Trophoblast cell (in vitro differentiated cells and primary cell): ENCODE measurements around the gene N4BP2.

Experiments
- DNase-seq, 2 donors: peaks; one replicate each; pipeline ENCODE4 v3.0.0-alpha.2; 2016
- H2AFZ ChIP-seq: 2 replicates; pipeline ENCODE4 v1.6.1; 2013; ENCODE audit warnings: low read length, moderate library complexity, mild to moderate bottlenecking; ENCODE audit not compliant: insufficient read depth, poor library complexity
- H2AK5ac ChIP-seq: 2 replicates; pipeline ENCODE4 v1.6.1; 2013; ENCODE audit warnings: mild to moderate bottlenecking, low read length
- H2BK120ac ChIP-seq: 2 replicates; pipeline ENCODE4 v1.6.1; 2013; ENCODE audit warnings: low read length, mild to moderate bottlenecking, moderate library complexity; ENCODE audit not compliant: insufficient read depth, poor library complexity
- H2BK12ac ChIP-seq: 2 replicates; pipeline ENCODE4 v1.6.1; 2013; ENCODE audit warnings: mild to moderate bottlenecking, low read length, moderate library complexity
- H2BK5ac ChIP-seq: 2 replicates; pipeline ENCODE4 v1.6.1; 2013; ENCODE audit warnings: low read length, low read depth, moderate library complexity, mild to moderate bottlenecking; ENCODE audit not compliant: poor library complexity
- H3K14ac ChIP-seq: 2 replicates; pipeline ENCODE4 v1.6.1; 2013; ENCODE audit warnings: mild to moderate bottlenecking, low read length
- H3K18ac ChIP-seq: 2 replicates; pipeline ENCODE4 v1.6.1; 2013; ENCODE audit warnings: mild to moderate bottlenecking, low read length
- H3K23ac ChIP-seq: 2 replicates; pipeline ENCODE4 v1.6.1; 2013; ENCODE audit warnings: low read length
- H3K27ac ChIP-seq: 2 replicates; pipeline ENCODE4 v1.5.1; 2013; ENCODE audit warnings: low read depth, mild to moderate bottlenecking, inconsistent platforms, low read length, moderate library complexity
- H3K27me3 ChIP-seq: 2 replicates; pipeline ENCODE4 v1.6.1; 2013; ENCODE audit warnings: inconsistent platforms, mild to moderate bottlenecking, low read length, moderate library complexity; ENCODE audit not compliant: insufficient read depth
- H3K36me3 ChIP-seq, 2 experiments: 1 replicate in 1 of 2; 2 replicates in 1 of 2; pipeline ENCODE4 v1.6.1; 2013; ENCODE audit warnings: low read length in 2 of 2, mild to moderate bottlenecking in 2 of 2, moderate library complexity in 1 of 2; ENCODE audit not compliant: insufficient read depth in 2 of 2, control insufficient read depth in 1 of 2
- H3K4ac ChIP-seq: 2 replicates; pipeline ENCODE4 v1.6.1; 2013; ENCODE audit warnings: low read depth, mild to moderate bottlenecking, low read length, moderate library complexity
- H3K4me1 ChIP-seq, 2 experiments: 1 replicate in 1 of 2; 2 replicates in 1 of 2; pipeline ENCODE4 v1.6.1; 2013; ENCODE audit warnings: low read length in 2 of 2, mild to moderate bottlenecking in 2 of 2, moderate library complexity in 1 of 2; ENCODE audit not compliant: insufficient read depth in 2 of 2, control insufficient read depth in 1 of 2
- H3K4me2 ChIP-seq: 2 replicates; pipeline ENCODE4 v1.6.1; 2013; ENCODE audit warnings: inconsistent platforms, mild to moderate bottlenecking, low read length, moderate library complexity
- H3K4me3 ChIP-seq: 2 replicates; pipeline ENCODE4 v1.5.1; 2013; ENCODE audit warnings: mild to moderate bottlenecking, low read depth, low read length, inconsistent platforms
- H3K79me1 ChIP-seq: one replicate; pipeline ENCODE4 v1.6.1; 2013; ENCODE audit warnings: low read length
- H3K79me2 ChIP-seq: 2 replicates; pipeline ENCODE4 v1.6.1; 2013; ENCODE audit warnings: low read length, mild to moderate bottlenecking; ENCODE audit not compliant: control insufficient read depth, insufficient read depth, poor library complexity
- H3K9ac ChIP-seq: 2 replicates; pipeline ENCODE4 v1.6.1; 2013; ENCODE audit warnings: mild to moderate bottlenecking, low read length
- H3K9me3 ChIP-seq: 2 replicates; pipeline ENCODE4 v1.6.1; 2013; ENCODE audit warnings: low read depth, mild to moderate bottlenecking, control low read depth, inconsistent platforms, low read length; ENCODE audit not compliant: insufficient read depth
- H4K12ac ChIP-seq: 2 replicates; pipeline ENCODE4 v1.6.1; 2013; ENCODE audit warnings: low read depth, mild to moderate bottlenecking, low read length, moderate library complexity
- H4K8ac ChIP-seq: 2 replicates; pipeline ENCODE4 v1.6.1; 2013; ENCODE audit warnings: low read depth, mild to moderate bottlenecking, low read length, moderate library complexity
- H4K91ac ChIP-seq: one replicate; pipeline ENCODE4 v1.6.1; 2013; ENCODE audit warnings: low read depth, mild to moderate bottlenecking, low read length, moderate library complexity
- WGBS: extraction: QIAGEN DNeasy Blood & Tissue Kit; methylation state at CpG from one replicate; pipeline ENCODE4 v1.1.7; 2013; ENCODE audit warnings: missing lambda C conversion rate; ENCODE audit not compliant: insufficient read length, insufficient coverage; ENCODE audit errors: extremely low coverage; 5-methylcytosine and 5-hydroxymethylcytosine counted together

The N4BP2 gene

GRCh38 chr4:40055511-40055862, 1.2 kb upstream of the N4BP2 start:
- H3K18ac ChIP-seq = peak overlapping the region; percentile 100

GRCh38 chr4:40055863-40056715, 561 bp upstream of the N4BP2 start:
- WGBS = no CpG with 5 or more reads among the region's 86 CpGs
- Histone ChIP-seq H3K9me3 (no peaks in the 10 kb centered on the region), H4K91ac (peak overlapping the region; percentile 100)

More at GRCh38 chr4:40055511-40055862, 1.2 kb upstream of the N4BP2 start:
- Histone ChIP-seq H2BK12ac (no peak overlapping the region), H2AFZ (peak overlapping the region; percentile 88), H3K36me3 (peaks cover 2 to 5% of the 10 kb centered on the region in 2 experiments), H3K79me1 (peaks cover 21% of the 10 kb centered on the region), H2BK5ac (peak overlapping the region; percentile 98), H3K4me2 (peak overlapping the region; percentile 64), H3K9ac (peak overlapping the region; percentile 80), H4K91ac (peak overlapping the region; percentile 100), H3K4me3 (peak overlapping the region; percentile 95), H3K27ac (peak overlapping the region; percentile 99), H4K12ac (peak overlapping the region; percentile 97), H3K9me3 (no peaks in the 10 kb centered on the region), H3K4me1 (peaks cover 0 to 4% of the 10 kb centered on the region in 2 experiments), H3K23ac (no peak overlapping the region), H2BK120ac (peak overlapping the region; percentile 99), H2AK5ac (no peak overlapping the region), H3K4ac (peak overlapping the region; percentile 96), H4K8ac (peak overlapping the region; percentile 96), H3K79me2 (peaks cover 16% of the 10 kb centered on the region), H3K14ac (peak overlapping the region; percentile 97), H3K27me3 (no peaks in the 10 kb centered on the region)
- no CpG with 5 or more reads among the region's 5 CpGs for WGBS
- peak; percentile 1 to 36 for DNase-seq

GRCh38 chr4:40057586-40058091, 989 bp downstream of the N4BP2 start:
- peak overlapping the region; percentile 96 for H3K9ac ChIP-seq
- peak overlapping the region; percentile 95 for H2AFZ ChIP-seq
- H2BK12ac ChIP-seq = no peak overlapping the region
- WGBS = no CpG with 5 or more reads among the region's 13 CpGs
- no peak overlapping the region for H2AK5ac ChIP-seq
- H3K9me3 ChIP-seq = no peaks in the 10 kb centered on the region
- DNase-seq = peak; percentile 96 to 98
- H3K4ac ChIP-seq = peak overlapping the region; percentile 95
- H3K79me1 ChIP-seq = peaks cover 21% of the 10 kb centered on the region
- H3K27ac ChIP-seq = peak overlapping the region; percentile 99
- H3K23ac ChIP-seq = no peak overlapping the region
- H3K4me3 ChIP-seq = peak overlapping the region; percentile 95
- peak overlapping the region; percentile 99 for H2BK120ac ChIP-seq
- peak overlapping the region; percentile 99 for H4K8ac ChIP-seq
- H3K14ac ChIP-seq = peak overlapping the region; percentile 100
- H4K91ac ChIP-seq = peak overlapping the region; percentile 100
- H4K12ac ChIP-seq = peak overlapping the region; percentile 96
- peaks cover 4 to 9% of the 10 kb centered on the region in 2 experiments for H3K36me3 ChIP-seq
- H3K4me1 ChIP-seq = peaks cover 0 to 4% of the 10 kb centered on the region in 2 experiments
- peak overlapping the region; percentile 99 for H3K18ac ChIP-seq
- no peaks in the 10 kb centered on the region for H3K27me3 ChIP-seq
- peak overlapping the region; percentile 88 for H3K4me2 ChIP-seq
- H2BK5ac ChIP-seq = peak overlapping the region; percentile 95
- peaks cover 16% of the 10 kb centered on the region for H3K79me2 ChIP-seq

More at GRCh38 chr4:40055863-40056715, 561 bp upstream of the N4BP2 start:
- Histone ChIP-seq H3K23ac (no peak overlapping the region), H4K8ac (peak overlapping the region; percentile 96), H3K18ac (peak overlapping the region; percentile 100), H2BK12ac (peak overlapping the region; percentile 15), H2BK120ac (peak overlapping the region; percentile 99), H3K36me3 (peaks cover 2 to 5% of the 10 kb centered on the region in 2 experiments), H3K79me1 (peaks cover 21% of the 10 kb centered on the region), H3K14ac (peak overlapping the region; percentile 97), H3K27ac (peak overlapping the region; percentile 99), H3K4ac (peak overlapping the region; percentile 96), H2AFZ (peak overlapping the region; percentile 88), H3K79me2 (peaks cover 16% of the 10 kb centered on the region), H2BK5ac (peak overlapping the region; percentile 98), H3K27me3 (no peaks in the 10 kb centered on the region), H3K9ac (peak overlapping the region; percentile 80), H3K4me1 (peaks cover 0 to 4% of the 10 kb centered on the region in 2 experiments), H4K12ac (peak overlapping the region; percentile 97), H3K4me3 (peak overlapping the region; percentile 95), H2AK5ac (peak overlapping the region; percentile 92), H3K4me2 (peak overlapping the region; percentile 64)
- DNase-seq = peak; percentile 55 to 75

DNA sequence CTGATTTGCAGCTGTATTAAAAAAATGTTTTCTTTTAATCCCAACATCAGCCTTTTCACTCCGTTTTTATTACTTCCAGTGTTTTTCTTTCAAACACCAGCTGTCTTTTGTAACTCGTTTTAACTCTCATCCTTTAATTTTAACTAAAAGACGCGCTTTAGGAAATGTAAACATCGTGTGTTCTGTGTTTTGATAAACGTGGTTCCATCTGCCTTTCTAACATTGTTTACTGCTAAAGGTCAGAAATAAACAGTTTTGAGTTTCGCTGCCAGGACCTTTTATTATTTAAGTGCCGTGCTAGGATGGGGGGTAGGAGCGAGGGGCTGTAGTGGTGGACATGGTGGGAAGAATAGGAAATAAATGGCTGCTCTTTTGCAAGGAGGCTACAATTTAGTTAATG, 1.5 kb downstream of the N4BP2 start:
- Histone ChIP-seq H4K12ac (no peak overlapping the region), H2AK5ac (no peak overlapping the region), H3K4me1 (peaks cover 0 to 4% of the 10 kb centered on the region in 2 experiments), H3K9me3 (no peaks in the 10 kb centered on the region), H3K4ac (peak overlapping the region; percentile 74), H2BK5ac (no peak overlapping the region), H3K36me3 (peaks cover 4 to 9% of the 10 kb centered on the region in 2 experiments), H2AFZ (no peak overlapping the region), H3K79me1 (peaks cover 21% of the 10 kb centered on the region), H2BK120ac (no peak overlapping the region), H2BK12ac (no peak overlapping the region), H3K23ac (no peak overlapping the region), H3K9ac (no peak overlapping the region), H3K14ac (no peak overlapping the region), H3K18ac (no peak overlapping the region), H3K4me2 (peak overlapping the region; percentile 88), H3K79me2 (peaks cover 16% of the 10 kb centered on the region), H4K91ac (no peak overlapping the region), H4K8ac (no peak overlapping the region), H3K4me3 (no peak overlapping the region), H3K27ac (peak overlapping the region; percentile 20), H3K27me3 (no peaks in the 10 kb centered on the region)
- whole genome bisulfite sequencing = no CpG with 5 or more reads among the region's 9 CpGs
- DNase-seq = no peak
